HEK293T (cell line): ENCODE data around the gene LIMS2.

ENCODE experiments used
- ARNT ChIP-seq: fragments of 450-650 bp; IDR thresholded peaks from 2 replicates; pipeline ENCODE4 v1.6.1; 2017; ENCODE audit warnings: mild to moderate bottlenecking
- ELF4 ChIP-seq: fragments of 450-650 bp; IDR thresholded peaks from 2 replicates; pipeline ENCODE4 v1.6.1; 2017; ENCODE audit warnings: antibody characterized with exemption
- FOXK2 ChIP-seq: fragments of 450-650 bp; IDR thresholded peaks from 2 replicates; pipeline ENCODE4 v1.6.1; 2016; ENCODE audit warnings: mild to moderate bottlenecking
- FOXM1 ChIP-seq: fragments of 450-650 bp; IDR thresholded peaks from 2 replicates; pipeline ENCODE4 v1.6.1; 2017; ENCODE audit warnings: mild to moderate bottlenecking, borderline replicate concordance
- PKNOX1 ChIP-seq: fragments of 450-650 bp; IDR thresholded peaks from 2 replicates; pipeline ENCODE4 v1.6.1; 2016

GRCh38 chr2:127594116-127594591 is 81.2 kb downstream of the LIMS2 start:
- TF ChIP-seq FOXK2, result no peak
- TF ChIP-seq FOXM1, result no peak
- no peak for TF ChIP-seq ELF4
- TF ChIP-seq ARNT, result no peak
- no peak for TF ChIP-seq PKNOX1
